ENCODE results near the gene KANSL1.

- TF ChIP-seq, protein P1, sequence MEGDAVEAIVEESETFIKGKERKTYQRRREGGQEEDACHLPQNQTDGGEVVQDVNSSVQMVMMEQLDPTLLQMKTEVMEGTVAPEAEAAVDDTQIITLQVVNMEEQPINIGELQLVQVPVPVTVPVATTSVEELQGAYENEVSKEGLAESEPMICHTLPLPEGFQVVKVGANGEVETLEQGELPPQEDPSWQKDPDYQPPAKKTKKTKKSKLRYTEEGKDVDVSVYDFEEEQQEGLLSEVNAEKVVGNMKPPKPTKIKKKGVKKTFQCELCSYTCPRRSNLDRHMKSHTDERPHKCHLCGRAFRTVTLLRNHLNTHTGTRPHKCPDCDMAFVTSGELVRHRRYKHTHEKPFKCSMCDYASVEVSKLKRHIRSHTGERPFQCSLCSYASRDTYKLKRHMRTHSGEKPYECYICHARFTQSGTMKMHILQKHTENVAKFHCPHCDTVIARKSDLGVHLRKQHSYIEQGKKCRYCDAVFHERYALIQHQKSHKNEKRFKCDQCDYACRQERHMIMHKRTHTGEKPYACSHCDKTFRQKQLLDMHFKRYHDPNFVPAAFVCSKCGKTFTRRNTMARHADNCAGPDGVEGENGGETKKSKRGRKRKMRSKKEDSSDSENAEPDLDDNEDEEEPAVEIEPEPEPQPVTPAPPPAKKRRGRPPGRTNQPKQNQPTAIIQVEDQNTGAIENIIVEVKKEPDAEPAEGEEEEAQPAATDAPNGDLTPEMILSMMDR (IDR thresholded peaks at IDR 0.05) = no peak
- TF ChIP-seq YY1 (IDR thresholded peaks at IDR 0.05; ENCODE audit: low read depth) = no peak
- TF ChIP-seq, protein P2, sequence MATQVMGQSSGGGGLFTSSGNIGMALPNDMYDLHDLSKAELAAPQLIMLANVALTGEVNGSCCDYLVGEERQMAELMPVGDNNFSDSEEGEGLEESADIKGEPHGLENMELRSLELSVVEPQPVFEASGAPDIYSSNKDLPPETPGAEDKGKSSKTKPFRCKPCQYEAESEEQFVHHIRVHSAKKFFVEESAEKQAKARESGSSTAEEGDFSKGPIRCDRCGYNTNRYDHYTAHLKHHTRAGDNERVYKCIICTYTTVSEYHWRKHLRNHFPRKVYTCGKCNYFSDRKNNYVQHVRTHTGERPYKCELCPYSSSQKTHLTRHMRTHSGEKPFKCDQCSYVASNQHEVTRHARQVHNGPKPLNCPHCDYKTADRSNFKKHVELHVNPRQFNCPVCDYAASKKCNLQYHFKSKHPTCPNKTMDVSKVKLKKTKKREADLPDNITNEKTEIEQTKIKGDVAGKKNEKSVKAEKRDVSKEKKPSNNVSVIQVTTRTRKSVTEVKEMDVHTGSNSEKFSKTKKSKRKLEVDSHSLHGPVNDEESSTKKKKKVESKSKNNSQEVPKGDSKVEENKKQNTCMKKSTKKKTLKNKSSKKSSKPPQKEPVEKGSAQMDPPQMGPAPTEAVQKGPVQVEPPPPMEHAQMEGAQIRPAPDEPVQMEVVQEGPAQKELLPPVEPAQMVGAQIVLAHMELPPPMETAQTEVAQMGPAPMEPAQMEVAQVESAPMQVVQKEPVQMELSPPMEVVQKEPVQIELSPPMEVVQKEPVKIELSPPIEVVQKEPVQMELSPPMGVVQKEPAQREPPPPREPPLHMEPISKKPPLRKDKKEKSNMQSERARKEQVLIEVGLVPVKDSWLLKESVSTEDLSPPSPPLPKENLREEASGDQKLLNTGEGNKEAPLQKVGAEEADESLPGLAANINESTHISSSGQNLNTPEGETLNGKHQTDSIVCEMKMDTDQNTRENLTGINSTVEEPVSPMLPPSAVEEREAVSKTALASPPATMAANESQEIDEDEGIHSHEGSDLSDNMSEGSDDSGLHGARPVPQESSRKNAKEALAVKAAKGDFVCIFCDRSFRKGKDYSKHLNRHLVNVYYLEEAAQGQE (IDR thresholded peaks at IDR 0.05; ENCODE audit: low read depth, low read length) = no peak
- no peak for TF ChIP-seq EP300 (IDR thresholded peaks at IDR 0.05; ENCODE audit: borderline replicate concordance in 1 of 2, low read depth in 1 of 2, low read length in 1 of 2)
- TF ChIP-seq GABPA (IDR thresholded peaks at IDR 0.05; ENCODE audit: low read depth) = no peak
- no peak for TF ChIP-seq RCOR1 (IDR thresholded peaks at IDR 0.05; ENCODE audit: low read length)
- TF ChIP-seq CHD2 (IDR thresholded peaks at IDR 0.05; ENCODE audit: low read length, partially characterized antibody) = no peak
- no peak for TF ChIP-seq ELF1 (IDR thresholded peaks at IDR 0.05)
- no peak for TF ChIP-seq NFIC (IDR thresholded peaks at IDR 0.05; ENCODE audit: borderline replicate concordance)
- no peak for TF ChIP-seq RAD21 (IDR thresholded peaks at IDR 0.05; ENCODE audit: low read length)
- TF ChIP-seq, protein P3, sequence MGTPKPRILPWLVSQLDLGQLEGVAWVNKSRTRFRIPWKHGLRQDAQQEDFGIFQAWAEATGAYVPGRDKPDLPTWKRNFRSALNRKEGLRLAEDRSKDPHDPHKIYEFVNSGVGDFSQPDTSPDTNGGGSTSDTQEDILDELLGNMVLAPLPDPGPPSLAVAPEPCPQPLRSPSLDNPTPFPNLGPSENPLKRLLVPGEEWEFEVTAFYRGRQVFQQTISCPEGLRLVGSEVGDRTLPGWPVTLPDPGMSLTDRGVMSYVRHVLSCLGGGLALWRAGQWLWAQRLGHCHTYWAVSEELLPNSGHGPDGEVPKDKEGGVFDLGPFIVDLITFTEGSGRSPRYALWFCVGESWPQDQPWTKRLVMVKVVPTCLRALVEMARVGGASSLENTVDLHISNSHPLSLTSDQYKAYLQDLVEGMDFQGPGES (IDR thresholded peaks at IDR 0.05; ENCODE audit: low read depth, low read length) = no peak
- no peak for TF ChIP-seq RFX5 (IDR thresholded peaks at IDR 0.05; ENCODE audit: low read length)
- no peak for TF ChIP-seq NRF1 (IDR thresholded peaks at IDR 0.05; ENCODE audit: low read depth, low read length)
- TF ChIP-seq EZH2phosphoT487 (IDR thresholded peaks at IDR 0.05; ENCODE audit: borderline replicate concordance, low read depth) = no peak
Observed at GRCh38 chr17:46000292-46000691, 192.9 kb downstream of the KANSL1 start.
